ENCODE data around the gene L1CAM.
"Not testable (repeated sequence)": the region's sequence is repeated elsewhere in the genome, so short reads cannot be mapped to it uniquely, and the experiment has no call there.

Gene L1CAM

GRCh38 chrX:153825042-153825441, 60.9 kb downstream of the L1CAM start:
- no peak for DNase-seq

- DNase-seq = no peak
These were observed 61.6 kb downstream of the L1CAM start for GRCh38 chrX:153824348-153824747.

DNA sequence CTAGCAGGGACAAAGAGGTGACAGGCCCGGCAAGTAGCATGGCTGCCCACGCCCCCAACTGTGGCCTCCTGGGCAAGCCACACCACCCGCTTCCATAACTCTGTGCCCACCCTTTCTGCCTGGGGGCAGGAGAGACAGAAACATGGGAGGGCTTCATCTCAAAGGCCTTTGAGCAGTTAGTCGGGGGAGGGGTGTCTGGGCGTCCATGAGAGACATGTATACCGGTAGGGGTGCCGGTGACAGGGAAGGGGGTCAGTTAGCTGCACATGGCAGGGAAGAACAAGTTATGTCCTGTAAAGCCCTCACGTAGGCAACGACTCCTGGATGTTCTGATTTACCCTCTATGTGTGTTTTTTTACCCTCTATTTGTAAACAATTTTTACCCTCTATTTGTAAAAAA, 64.9 kb downstream of the L1CAM start:
- DNase-seq = no peak

DNA sequence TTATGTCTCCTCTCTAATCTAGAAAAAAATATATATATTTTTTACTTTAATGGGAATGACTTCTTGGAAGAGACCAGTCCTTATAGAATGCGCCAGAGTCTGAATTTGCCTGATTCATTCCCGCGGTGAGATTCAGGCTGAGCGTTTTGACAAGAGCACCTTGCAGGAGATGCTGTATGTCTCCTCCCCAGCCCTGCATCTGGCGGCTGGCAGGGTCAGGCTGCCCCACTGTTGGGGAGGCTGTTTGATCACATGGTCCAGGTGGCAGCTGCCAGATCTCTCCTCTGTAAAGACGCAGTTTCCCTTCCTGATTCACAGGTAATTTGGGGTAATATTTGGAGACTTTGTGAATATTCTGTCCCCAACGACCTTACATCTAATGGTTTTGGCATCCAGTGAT, 65.4 kb downstream of the L1CAM start:
- no peak for DNase-seq

GRCh38 chrX:153819384-153820040, 66.5 kb downstream of the L1CAM start:
- DNase-seq = no peak

DNA sequence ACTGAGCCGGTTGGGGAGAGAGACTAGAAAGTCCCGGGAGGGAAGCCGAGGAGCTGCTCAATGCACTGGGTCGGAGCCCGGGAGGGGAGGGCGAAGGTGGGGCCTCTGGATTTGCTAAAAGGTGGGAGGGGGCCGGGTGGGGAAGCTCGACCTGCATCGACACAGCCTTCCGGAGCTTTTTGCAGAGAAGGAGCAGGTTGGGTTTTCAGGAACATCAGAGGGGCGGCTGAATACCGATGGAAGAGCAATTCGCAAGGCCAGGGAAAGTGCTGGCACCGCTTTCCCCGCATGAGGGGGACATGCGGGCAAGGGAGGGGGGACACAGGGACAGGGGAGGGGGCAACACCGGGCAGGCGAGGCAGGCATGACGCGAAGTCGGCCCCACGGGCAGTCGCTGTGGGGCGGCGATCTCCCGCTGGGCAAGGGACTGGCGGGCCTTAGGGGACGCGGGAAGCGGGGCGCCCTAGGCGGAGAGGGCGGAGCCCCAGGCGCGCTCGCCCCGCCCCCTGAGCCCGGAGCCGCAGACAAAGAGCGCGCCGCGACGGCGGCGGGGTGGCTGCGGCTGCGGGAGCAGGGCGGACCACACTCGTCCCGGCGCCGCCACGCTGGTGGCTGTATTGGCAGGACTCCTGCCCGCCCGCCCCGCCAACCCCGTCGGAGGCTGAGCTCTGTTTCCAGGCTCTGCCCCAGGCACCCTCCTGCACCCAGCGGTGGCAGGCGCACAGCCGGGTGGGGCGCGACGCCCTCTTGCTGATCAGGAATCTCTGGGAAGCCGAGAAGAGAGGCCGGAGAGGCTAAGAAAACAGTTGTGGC, 67.2 kb downstream of the L1CAM start:
- DNase-seq = peak; percentile 41

DNA sequence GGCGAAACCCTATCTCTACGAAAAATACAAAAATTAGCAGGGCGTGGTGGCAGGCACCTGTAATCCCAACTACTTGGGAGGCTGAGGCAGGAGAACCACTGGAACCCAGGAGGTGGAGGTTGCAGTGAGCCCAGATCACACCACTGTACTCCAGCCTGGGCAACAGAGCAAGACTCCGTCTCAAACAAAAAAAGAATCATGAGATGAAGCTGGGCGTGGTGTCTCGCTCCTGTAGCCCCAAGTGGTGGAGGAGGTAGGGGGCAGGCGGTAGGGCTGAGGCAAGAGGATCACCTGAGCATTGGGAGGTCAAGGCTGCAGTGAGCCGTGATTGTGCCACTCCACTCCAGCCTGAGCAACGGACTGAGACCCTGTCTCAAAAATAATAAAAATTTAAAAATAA, 67.9 kb downstream of the L1CAM start:
- DNase-seq = not testable (repeated sequence)

DNA sequence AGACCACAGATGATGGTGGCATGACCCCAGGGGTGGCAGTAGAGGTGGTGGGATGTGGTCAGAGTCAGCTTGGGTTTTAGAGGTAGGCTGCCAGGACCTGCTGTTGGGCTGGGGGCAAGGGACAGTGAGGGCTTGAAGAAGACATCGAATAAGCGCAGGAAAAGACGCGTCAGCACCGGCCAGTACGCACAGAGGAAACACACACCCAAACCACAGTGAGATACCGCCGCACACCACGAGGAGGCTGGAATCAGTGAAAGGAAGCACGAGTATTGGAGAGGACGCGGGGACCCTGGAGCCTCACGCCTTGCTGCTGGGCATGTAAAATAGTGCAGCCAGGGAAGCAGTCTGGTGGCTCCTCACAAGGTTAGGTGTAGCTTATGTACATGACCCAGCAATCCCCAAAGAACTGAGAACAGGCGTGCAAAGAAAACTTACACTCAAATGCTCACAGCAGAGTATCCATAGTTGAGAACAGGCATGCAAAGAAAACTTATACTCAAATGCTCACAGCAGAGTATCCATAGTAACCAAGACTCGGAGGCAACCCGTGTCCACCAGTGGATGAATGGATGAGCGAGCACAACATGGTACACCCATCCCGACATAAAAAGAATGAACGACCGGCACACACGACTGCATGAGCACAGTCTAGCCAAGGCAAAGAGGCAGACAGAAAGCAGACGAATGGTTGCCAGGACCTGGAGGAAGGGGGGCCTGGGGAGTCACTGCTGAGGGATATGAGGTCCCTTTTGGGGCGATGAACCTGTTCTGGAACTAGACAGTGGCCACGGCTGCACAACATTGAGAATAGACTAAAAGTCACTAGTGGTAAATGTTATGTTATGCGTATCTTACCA, 68.9 kb downstream of the L1CAM start:
- DNase-seq = no peak

DNA sequence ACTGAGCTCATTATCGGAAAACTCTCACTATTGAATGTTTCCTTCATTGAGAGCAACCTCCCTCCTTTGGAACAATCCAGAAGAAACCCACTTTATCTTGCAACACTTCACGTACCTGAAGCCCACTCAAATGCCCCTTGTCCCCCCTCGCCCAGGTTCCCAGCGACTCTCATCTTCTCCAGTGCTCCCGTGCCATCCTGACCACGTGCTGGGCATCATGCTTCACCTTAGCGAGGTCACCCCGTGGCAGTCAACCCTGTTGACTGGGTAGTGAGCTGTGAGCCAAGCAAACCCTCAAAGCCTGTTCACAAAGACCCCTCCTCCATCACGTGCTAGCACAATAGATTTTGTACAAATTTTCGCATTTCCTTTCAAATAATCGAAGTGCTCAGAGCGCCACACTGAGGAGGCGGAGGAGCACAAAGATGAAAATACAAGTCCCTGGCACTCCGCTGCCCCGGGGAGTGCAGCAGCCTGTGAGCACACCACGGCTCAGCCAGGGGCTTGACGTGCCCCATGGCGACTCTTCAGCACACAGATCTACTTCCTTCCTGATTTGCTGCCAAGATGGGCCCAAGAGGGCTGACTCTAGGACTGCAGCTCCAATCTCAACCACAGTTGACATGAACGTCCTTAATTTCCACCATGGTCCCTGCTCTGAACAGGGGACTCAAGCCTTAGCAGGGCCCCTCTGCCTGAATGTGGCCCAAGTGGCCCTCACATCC, 71.2 kb downstream of the L1CAM start:
- DNase-seq = no peak

DNA sequence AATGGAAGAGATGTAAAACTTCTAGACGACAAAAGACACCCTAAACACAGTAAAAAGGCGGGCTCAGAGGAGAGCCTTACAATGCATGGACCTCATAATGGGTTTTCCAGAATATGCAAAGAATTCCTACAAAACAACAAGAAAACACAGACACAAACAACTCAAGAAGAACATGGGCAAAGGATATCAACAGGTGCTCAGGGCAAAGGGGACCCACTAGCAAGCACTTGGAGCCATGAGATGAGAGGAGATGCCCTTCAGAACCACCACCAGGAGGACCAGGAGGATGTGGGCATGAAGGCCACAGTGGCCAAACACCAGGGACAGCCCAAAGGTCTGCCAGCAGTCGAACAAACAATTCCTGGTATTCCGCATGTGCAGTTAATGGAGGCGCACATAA, 72.8 kb downstream of the L1CAM start:
- DNase-seq = no peak

- DNase-seq = peak; percentile 4
These were observed 73.8 kb downstream of the L1CAM start for GRCh38 chrX:153812220-153812619.
